HG02885 (cell line): ENCODE data around the gene XPC.

ENCODE experiments used
- ATAC-seq: cut with Tn5 transposase; IDR thresholded peaks from one replicate; pipeline ENCODE4 v1.9.1; 2021; ENCODE audit warnings: mild to moderate bottlenecking; ENCODE audit not compliant: unreplicated experiment, poor library complexity

The XPC gene

DNA sequence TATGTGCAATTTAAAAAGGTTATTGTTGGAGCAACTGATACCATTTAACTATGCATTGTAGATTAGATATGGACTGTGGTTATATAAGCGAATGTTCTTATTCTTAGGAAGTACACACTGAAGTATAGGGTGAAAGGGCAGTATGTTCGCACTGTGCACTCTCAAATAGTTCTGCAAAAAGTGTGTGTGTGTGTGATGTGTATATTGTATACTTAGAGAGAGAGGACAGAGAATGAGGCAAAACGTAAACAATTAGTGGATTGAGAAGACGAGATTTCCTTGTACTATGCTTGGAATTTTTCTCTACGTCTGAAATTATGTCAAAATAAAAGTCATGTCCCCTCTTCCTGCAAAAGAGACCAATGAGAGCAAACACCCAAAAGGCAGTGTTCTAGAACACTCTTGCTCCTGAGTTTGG is 30.6 kb upstream of the XPC start:
- no peak for ATAC-seq

DNA sequence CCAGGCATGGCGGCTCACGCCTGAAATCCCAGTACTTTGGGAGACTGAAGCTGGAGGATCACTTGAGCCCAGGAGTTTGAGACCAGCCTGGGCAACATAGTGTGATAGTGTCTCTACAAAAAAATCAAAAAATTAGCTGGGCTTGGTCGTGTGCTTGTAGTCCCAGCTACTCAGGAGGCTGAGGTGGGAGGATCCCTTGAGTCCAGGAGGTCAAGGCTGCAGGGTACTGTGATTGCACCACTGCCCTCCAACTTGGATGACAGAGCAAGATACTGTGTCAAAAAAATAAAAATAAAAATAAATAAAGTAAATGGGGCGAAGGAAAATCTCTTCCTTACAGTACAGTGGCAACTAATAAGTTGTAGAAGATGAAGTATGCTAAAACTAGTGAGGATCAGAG is 29.8 kb upstream of the XPC start:
- no peak for ATAC-seq

DNA sequence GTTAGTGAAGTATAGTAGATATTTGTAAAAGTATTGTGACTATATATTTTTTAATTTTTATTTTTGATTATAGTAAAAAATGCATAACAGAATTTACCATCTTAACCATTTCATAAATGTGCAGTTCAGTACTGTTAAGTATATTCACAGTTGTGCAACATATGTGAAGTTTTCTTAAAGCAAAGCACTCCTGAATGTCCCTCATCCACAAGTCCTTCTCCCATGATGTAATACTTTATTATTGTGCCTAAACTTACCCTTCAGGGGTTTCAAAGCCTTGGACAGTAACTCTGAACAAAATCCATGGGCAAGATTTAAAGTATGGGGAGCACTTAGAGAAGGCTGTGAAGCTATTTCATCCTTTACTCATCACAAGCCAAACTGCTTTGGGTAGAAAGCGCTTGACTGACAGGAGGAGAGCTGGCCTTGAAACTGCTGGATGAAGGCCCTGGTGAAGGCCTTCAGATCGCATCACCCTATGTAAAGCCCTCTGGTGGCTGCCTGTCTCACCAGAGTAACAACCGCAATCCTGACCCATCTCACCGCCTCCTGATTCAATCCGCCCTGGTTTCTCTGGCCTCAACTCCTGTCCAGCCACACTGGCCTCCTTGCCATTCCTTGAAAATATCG is 28.3 kb upstream of the XPC start:
- no peak for ATAC-seq

DNA sequence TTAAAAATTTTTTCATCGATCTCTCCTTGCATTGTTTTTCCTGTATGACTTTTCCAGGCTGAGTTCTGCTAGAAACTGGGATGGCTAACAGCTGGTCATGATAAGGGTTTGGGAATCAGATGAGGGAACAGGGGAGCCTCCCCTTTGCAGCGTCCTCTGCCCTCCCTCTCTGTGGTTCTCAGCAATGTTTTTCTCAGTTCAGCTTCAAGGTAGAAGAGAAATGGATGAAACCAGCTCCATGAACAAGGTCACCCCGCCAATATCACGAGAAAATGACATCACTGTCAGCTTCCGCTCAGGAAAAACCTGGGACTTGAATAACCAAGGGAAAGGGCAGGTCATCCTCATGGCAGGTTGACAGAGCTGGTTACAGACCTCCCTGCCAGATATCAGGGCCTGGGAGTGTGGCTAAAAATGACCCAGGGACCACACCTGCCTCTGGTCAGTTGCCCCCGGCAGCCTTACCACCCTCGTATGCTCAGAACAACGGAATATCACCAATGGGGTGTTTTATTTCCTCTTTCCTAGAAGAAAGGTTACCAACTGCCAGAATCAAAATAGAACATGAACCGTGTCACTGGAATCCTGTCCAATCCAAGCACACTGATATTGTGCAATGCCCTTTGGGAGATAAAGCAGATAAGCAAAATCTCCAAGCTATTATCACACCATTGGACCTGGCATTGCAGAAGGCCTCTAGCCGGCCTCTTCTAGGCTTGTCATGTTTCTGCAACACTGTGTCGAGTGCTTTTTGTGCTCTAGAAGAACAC is 26.3 kb upstream of the XPC start:
- ATAC-seq: no peak

DNA sequence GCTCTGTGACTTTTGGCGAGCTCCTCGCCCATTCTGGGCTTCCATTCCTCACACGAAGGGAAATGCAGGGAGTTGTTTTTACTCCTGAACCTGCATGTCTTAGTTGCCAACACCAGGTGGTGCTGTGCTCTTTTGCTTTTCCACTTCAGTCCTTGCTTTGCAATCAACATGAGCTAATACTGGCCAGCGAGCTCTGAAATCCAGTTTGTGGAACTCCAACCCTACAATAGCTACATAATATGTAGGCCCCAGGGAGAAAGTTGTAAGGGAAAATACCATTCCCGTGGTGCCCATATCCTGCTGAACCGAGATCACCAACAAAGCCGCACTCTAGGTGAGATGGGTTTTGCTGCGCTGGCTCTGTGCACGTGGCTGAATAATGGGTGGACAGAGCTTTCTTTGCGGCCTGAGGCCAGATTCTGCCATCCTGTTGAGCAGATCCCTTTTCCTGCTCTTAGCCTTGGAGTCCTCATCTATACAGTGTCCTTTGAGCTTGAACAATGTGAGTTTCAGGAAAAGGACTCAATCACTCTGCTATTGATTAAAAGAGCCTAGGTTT is 25.2 kb upstream of the XPC start:
- no peak for ATAC-seq

DNA sequence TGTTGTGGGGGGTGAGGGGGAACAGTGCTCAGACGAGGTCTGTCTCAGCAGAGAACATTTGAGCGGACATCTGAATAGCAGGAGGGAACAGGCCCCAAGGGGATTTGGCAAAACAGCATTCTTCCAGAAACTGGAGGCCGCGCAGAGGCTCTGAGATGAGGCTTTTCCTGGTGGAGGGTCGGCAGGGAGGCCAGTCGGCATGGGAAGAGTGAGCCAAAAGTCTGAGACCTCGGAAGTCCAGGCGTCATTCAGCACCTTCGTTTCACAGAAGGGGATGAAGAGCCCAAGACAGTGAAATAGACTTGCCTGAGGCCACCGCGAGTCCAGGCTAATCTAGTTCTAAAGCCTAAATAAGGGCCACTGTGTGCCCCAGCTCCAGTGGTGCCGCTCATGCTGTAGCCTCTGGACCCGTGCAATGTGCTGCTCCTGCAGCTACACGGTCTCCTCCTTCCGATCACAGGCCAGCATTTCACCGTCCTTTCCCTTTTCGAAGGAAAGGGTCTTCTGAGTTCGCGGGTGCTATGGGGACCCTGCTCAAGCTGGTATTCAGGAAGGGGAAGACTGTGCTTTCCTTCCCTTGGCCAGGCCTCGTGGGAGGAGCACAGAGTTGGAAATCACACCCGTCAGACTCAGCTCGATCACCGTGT is 24.6 kb upstream of the XPC start:
- no peak for ATAC-seq

DNA sequence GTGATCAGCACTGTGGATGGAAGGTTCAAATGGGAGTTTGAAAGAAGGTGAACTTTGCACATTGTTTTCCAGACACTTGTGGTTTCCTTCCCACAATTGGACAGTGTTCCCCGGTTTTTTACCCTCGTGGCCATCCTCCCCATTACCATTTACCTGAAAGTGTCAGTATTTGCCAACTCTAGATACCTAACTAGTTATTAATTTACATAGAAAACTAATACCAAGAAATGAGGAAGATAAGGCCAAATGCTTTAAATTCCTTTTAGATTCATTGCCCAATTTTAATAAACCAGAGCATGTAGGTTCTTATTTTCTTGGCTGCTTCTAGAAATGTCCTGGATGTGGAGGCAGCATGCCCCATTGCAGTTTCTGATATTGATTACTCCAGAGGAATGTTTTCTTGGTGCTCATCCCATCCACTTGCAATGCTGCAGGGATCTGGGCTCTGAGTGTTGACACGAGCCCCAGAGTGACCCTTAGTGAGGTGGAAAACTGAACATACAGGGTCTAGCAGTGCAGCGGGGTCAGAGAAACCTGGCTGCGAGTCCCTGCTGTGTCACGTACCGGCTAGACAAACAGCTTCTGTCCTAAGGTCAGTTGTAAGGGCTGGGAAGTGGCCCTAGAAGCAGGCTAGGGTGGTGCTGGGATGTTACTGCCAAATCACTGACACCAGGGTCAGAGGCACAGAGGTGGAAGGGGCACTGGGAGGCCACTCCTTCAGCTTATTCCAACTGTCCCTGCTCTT is 23.7 kb upstream of the XPC start:
- no peak for ATAC-seq

DNA sequence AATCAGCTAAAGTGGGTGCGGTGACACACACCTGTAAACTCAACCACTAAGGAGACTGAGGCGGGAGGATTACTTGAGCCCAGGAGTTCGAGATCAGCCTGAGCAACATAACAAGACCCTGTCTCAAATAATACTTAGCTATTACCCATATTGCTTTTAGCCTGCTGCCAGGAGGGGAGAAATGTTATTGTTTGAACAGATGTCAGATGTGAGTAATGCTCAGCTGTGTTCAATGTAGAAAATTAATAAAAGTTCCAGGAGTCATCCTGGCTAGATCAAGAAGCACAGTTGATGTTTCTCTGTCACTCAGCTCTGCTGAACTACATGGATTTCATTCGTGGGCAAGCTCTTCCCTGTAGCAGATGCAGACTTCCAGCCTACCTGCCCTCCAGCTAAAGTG is 22.4 kb upstream of the XPC start:
- no peak for ATAC-seq

DNA sequence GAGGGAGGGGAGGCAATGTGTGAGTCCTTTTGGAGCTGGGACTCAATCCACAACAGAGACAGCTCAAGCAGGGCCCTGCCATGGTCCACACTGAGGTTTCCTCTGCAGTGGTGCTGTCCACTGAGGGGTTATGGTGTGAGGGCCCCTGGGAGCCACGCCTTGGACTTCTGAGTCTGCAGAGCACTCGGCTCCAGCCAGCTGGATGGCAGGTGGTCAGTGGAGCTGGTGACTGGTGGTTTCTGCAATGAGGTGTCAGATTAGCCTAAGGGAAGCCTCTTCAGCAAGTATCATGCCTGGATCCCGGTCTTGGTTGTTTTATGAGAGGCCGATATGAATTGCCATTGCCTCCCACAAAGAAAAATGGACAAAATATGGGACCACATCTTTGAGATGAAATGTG is 21.9 kb upstream of the XPC start:
- no peak for ATAC-seq

DNA sequence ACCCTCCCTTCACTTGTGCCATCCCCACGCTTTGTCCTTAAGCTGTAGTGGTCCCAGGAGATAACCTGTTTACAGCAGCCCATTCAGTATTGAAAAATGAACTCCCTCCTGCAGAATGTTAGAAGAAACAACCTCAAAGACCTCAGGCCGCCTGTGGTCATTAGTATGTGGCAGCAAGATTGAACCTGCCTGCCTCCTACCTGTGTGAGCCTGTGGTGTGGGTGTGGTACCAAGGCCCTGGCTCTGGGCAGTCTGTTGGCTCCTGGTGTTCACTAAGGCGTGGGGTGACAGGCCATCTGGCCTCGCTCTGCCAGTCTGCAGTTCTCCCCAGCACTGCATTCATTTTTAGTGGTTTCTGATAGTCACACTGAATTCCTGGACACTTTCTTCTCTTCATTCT is 21.2 kb upstream of the XPC start:
- ATAC-seq: no peak

DNA sequence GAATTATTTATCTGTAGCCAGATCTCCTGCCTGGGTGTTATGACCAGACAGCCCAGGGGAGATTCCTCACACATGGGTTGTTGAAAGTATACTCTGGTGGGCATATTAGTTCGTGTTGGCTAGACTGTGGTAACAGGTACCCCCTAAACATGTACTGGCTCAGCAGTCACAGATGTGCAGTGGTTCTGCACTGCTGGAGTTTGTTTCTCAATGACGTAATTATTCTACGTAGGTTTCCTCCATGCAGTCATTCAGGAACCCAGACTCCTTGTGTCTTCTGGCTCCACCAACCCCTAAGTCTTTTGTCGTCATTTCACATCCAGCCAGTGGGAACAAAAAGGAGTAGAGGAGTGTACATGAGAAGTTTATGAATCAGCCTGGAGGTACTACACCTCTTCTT is 16.5 kb upstream of the XPC start:
- ATAC-seq: no peak

DNA sequence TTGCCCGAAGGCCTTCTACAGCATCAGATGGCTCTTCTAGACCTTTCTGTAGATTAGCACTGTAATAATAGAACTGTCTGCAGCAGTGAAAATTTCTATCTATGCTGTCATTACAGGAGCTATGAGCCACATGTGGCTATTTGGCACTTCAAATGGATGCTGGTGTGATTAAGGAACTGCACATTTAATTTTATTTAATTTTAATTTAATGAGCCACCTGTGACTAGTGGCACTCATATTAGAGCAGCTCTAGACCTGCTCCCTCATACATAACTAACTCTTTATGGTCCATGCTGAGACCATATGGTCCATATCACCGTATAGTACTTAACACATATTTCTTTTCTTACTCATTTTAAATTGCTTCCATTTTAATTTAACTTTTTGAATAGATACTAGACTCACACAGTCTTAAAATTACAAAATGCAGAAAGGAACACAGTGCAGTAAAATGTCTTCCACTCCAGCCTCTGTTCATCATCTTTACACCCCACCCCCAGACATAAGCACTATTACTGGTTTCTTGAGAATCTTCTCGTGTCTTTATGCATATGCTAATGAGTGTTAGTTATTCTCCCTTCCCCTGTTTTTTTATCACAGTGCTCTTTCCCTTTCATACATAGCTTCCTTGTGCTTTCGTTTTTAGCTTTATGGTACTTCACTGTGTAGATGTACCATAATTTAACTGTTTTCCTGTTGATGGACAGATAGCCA is 9.8 kb upstream of the XPC start:
- no peak for ATAC-seq

DNA sequence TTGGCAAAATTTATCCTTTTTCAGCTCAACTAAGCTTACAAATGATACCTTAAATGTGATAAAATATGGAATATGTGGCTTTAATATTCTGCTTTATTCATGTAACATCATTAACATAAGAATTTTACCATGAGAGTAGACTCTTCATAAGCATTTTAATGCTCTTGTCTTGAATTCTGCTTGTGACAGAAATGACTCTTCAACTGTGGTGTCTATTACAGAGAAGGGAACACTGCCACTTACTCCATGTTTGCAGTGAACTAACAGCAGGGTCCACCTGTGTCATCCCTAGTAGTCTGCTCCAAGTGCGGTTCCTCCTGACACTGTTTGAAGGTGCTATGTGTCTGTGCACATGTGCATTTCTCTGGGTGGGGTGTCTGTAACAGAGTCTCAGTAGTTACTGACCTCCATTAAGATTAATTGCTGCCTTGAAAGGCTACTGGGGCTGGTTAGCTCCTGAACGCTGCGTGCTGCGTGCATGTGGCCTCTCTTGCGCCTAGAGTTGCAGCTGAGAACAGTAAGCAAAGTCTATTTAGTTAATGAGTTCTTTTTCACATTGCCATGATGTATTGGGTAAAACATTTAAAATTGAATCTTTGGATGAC is 8.6 kb upstream of the XPC start:
- ATAC-seq: no peak

DNA sequence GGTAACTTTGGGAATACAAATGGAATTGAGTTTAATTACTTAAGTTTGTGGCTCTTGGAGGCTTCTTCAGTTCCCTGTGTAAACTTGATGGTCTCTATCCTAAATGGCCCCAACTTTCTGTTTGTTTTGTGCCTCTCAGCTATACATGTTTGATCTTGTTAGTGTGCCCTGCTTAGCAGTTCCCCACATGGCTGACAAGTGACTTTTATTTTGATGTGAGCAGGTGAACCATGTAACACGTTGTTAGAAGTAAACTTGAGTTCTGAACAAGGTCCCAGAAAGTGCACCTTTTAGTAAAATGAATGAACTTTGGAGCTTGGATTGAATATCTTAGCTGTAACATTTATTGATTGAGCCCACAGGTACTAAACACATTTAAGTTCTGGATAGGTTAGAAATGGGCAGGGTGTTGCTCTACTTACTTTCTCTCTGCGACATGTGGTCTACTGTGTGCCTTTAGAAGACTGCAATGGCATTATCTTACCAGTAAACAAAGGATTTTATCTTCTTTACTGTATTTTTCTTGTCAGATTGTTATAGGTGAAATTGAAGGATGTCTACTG is 4.7 kb upstream of the XPC start:
- ATAC-seq: no peak

DNA sequence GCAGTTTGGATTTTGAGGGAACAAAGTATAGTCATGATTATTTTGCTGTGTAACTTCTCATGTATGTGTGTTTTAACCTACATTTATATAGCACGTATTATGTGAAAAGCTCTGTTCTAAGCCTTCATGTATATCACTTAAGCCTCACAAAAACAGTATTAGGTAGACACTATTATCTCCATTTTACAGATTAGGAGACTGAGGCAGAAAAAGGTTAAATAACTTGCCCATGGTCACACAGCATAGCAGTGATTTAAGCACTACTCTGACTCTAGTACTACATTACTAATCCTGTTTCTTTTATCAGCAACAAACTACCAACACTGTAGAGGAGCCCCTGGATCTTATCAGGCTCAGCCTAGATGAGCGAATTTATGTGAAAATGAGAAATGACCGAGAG is 2.9 kb upstream of the XPC start:
- no peak for ATAC-seq

DNA sequence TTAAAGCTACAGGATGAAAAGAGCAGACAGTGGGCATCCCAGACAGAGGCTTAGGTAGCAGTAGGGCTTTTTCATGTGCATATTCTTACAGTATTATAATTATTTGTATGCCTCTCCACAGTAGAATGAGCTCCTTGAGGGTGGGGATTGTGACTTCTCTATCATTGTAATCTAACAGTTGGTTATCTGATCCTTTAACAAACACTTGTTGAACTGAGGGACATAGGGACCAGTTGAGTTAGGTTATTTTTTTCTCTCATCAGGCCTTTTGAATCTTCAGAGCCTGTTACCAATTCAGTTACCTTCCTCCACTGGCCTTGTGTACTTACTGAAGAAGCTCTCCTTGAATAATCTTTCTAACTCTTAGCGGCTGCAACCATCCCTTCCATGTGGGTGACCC is 1.4 kb upstream of the XPC start:
- no peak for ATAC-seq

DNA sequence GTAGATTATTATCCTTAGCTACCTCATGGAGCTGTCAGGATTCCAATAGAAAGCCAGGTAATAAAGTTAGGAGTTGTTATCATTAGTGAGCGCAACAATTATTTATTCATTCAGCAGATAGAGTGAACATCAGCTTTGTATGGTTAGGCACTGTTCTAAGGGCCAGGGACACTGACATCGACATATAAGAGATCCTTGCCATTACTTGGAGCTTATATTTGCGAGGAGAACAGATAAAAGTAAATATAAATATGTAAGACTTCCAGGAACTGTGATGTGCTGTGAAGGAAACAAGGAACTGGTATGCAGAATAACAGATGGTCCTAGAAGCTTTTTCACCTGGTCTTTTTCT is 689 bp upstream of the XPC start:
- no peak for ATAC-seq

DNA sequence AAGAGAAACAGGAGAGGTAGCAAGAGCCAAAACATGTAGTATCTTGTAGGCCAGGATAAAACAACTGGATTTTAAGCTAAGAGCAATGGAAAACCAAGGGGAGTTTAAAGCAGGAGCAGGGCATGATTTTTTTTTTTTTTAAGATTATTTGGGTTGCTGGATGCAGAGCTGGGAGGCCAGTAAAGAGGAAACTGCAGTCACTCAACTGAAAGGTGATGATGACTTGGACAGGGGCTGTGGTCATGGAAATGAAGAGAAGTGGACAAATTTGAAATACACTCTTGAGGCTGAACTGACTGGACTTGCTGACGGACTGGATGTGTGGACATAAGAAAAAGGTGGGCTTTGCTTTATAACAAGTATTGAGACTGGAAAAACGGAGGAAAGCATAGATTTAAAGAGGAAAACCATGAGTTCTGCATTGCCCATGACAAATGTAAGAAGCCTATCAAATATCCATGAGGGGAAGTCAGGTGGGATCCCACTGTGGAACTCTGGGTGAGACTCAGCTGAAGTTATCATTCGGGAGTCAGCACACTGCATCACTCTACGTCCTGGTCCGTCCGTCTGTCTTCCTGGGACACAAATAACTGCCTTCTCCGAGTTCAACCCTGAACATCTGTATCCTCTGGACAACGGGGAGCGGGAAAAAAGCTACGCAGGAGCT is 688 bp downstream of the XPC start:
- peak; percentile 11 for ATAC-seq
